COLO668 (cell line): ENCODE measurements around the gene DDN.
A peak's percentile ranks its signal among the peaks of the same experiment; 100 is the strongest.

ENCODE experiments used
- DNase-seq: peaks from one replicate; lab custom pipeline; 2025; ENCODE audit not compliant: unreplicated experiment; lab: John Stamatoyannopoulos, UW

The DDN gene

GRCh38 chr12:49014547-49014946 lies 15.4 kb upstream of the DDN start:
- no peak for DNase-seq

DNA sequence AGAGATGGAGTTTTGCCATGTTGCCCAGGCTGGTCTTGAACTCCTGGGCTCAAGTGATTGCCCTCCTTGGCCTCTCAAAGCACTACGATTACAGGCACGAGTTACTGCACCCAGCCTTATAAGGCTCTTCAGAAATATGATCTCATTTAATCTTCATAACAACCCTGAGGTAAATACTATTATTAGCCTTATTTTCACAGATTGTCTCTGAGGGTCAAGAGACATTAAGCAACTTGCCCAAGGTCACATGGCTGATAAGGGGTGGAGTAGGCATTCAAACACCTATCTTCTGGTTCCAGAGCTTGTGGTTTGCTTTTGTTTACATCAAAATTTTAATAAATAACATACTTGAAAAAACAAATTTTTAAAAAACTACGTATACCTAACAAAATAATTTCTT lies 14.3 kb upstream of the DDN start:
- DNase-seq, result no peak

DNA sequence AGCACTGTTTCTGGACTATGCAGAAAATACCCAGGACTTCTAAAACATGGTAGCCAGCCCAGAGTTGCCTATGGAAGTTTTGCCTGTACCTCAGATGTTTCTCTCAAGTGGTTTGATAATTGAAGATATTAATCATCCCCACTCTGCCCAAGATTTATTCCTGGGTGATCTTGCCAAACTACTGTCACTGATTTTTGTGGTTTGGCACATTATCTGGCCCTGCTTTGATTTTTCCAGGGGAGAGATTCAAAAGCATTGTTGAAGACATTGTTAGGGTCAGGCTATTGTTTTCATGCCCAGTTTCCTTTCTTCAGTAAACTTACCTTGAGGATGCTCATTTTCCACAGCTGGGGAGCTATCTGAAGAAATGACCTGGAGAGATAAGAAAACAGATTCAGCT lies 13.6 kb upstream of the DDN start:
- no peak for DNase-seq

GRCh38 chr12:49010092-49010668 lies 11.0 kb upstream of the DDN start:
- DNase-seq, result no peak

GRCh38 chr12:49008943-49009342 lies 9.8 kb upstream of the DDN start:
- no peak for DNase-seq

- DNase-seq, result no peak
Measured at GRCh38 chr12:49000346-49000745, 1.2 kb upstream of the DDN start.

- DNase-seq, result peak; percentile 45
Measured at GRCh38 chr12:48998497-48999353, 450 bp downstream of the DDN start.

DNA sequence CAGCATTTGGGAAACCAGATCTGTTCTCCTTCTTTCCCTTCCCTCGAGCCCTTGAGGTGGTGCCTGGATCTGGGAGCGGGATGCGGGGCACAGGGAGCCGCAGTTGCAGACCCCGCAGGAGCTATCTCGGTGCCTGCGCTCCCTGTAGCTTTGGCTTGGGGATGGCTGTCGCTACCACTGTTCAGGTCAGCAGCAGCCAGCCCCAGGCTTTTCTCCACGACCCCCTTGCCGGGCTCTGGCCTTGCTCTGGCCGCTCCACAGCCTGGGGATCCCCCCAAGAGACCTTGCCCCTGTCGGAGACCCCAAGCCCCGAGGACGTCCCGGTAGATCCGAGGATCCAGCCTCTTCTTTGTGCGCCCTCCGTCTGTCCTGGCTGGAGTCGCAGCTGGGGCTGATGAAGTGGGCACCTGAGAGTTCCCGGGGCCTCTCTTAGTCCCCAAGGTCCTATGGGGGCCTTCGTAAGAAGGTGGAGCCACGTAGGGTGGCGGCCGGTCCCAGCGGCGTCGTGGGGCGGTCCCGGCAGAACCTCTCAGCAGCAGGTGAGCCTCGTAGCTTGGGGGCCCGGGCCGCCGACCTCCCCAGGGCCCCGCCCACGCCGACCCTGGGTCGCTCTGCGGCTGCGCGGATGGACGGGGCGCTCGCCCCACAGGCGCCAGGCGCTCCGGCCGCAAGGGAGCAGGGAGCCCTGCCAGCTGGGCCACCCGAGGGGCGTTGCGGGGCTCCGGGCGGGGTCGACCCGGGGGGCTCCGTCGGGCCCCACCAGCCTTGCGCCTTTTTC lies 1.3 kb downstream of the DDN start:
- peak; percentile 46 for DNase-seq

DNA sequence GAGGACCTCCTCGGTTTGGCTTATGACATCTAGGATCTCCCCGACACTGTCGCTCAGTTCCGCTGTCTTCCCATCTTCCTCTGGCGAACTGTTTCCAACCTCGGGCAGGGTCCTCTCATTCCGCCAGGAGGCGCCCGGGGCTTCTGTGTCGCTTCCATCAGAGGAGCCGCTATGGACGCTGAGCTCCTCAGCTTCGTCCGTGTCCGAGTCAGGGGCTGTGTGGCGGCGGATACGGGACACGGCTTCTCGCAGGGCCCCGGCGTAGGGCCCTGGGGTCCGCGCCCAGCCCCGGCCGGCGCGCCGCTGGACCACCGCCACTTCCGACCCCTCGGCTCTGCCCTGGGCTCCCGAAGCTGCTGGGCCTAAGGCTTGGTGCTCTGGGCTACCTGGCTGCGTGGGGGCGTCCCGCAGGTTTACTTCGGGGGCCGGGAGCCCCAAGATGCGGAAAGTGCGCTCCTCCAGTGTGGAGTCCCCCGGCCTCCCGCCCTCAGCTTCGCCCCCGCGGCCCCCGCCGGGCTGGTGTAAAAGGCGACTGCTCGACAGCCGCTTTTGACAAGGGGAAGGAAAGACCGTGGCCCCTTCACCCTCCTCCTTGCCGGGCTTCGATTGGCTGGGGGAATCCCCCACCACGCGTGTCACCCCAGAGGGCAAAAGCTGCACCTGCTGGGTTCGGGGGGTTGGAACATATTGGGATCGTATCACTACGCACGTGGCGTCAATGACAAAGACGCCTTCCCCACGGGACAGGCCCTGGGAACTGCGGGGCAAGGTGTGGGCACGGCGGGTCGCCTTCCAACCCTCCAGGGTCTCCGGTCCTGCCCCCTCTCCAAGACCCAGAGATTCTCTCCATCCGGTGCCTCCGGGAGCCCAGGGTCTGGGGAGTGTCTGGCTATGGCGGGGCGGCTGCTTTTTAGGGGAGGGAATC lies 2.1 kb downstream of the DDN start:
- DNase-seq, result peak; percentile 76

GRCh38 chr12:48995086-48995879 lies 3.9 kb downstream of the DDN start:
- peak; percentile 72 for DNase-seq

DNA sequence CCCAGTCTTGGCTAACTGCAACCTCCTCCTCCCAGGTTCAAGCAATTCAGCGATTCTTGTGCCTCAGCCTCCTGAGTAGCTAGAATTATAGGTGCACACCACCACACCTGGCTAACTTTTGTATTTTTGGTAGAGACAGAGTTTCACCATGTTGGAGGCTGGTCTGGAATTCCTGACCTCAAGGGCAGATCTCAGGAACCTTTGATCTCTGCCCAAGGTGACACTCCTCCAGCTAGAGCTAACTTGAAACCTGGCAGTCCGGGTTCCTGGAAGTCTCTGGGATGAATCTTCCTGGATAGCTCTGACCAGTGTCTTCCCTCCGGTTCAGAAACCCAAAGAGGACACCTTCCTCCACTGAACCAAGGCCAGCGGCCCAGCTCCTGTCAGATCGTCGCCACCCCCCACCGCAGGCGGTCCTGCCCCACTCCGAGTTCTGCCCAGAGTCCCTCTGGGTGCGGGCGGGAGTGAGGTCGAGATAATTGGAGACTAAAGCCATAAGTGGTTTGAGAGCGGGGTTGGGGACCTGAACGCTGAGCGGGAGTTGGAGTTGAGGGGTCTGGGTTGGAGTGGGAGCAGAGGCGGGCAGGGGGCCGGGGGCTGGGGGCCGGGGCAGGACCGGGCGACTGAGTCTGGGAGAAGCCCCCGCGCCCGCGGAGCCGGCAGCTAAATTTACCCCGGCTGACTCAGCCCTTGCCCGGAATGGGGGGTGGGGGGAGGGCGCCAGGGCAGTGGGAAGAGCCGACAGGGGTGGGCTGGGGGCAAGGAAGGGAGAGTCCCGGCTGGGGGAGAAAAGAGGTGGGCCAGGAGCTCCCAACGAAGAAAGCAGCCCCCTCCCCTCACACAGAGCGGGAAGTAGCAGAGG lies 4.7 kb downstream of the DDN start:
- no peak for DNase-seq

DNA sequence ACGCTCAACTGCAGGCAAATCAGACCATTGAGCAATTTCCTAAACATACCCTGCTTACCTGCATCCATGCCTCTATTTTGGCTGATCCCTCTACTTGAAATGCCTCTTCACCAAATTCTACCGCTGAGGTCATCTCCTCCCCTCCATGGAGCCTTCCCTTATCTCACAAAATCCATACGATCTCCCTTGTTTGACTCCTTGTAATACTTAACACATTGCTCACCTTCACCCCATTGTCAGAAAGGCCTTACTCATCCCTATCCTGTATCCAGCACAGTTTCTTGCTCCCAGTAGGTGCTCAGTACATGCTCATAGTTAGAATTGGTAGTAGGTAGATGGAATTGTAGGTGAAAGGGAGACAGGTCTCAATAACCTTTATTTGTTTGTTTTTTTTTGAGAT lies 5.4 kb downstream of the DDN start:
- no peak for DNase-seq

GRCh38 chr12:48991247-48992050 lies 7.7 kb downstream of the DDN start:
- no peak for DNase-seq

DNA sequence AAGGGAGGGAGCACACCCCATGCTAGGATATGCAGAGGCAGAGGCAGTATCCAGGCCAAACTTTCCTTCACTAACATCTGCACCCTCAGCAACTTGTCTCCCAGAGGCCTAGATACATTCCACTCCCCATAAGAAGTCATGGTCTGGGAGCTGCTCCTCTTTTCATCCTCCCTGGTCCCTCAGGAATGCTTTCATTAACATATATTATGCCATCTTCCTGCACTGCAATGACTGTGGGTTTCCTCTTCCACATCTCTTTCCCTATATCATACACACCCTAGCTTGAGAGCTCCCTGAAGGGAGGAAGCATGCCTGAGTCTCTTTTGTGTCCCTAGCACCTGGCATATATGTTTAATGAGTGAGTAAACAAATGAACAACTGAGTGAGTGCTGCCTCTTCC lies 8.6 kb downstream of the DDN start:
- DNase-seq, result peak; percentile 13

- DNase-seq, result peak; percentile 39
Measured at GRCh38 chr12:48988030-48988649, 11.0 kb downstream of the DDN start.

GRCh38 chr12:48986720-48987291 lies 12.4 kb downstream of the DDN start:
- DNase-seq, result no peak

DNA sequence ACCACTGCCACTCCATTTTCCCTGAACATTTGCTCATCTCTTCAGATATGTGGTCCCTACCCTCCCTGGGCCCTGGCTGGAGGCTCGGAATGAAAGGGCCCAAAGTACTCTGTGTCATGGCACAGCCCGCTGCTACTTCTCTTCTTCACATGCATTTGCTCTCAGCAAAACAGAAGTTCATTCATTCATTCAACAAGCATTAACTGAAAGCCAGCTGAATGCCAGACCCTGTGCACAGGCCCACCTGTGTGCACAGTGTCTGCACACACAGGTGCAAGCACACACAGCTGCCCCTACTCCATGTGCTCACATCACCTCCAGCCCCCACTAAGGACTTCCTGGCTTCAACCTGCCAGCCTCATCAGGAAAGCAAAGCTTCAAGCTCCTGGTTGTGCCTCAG lies 13.3 kb downstream of the DDN start:
- no peak for DNase-seq
